Activated CD8-positive, alpha-beta memory T cell treated with anti-CD3 and anti-CD28 coated beads, Interleukin-2, amount 10 ng/mL, durations not matched to agents 7 days and 5 days (primary cell): ENCODE results near the gene PCGF3. TPM values are rescaled to one million over a fixed set of nuclear protein-coding genes. Genes with fewer than 3 reads are reported as not detected.
"Not testable (repeated sequence)": the region's sequence is repeated elsewhere in the genome, so short reads cannot be mapped to it uniquely, and the experiment has no call there.

Source experiments
- ATAC-seq: fragments of 150-1000 bp; cut with Tn5 transposase; one replicate; pipeline ENCODE4 v1.10.0; 2021; ENCODE audit warnings: moderate library complexity
- CTCF ChIA-PET: fragments of 350-600 bp; sonication (Branson Sonifier 250); formaldehyde crosslinking; loops from one replicate; lab custom pipeline; 2021; ENCODE audit warnings: antibody characterized with exemption; lab: Charles Lee
- DNase-seq: peaks from one replicate; pipeline ENCODE4 v3.0.0-alpha.2; 2020
- H3K27ac Mint-ChIP-seq: one replicate; pipeline ENCODE4 v1.8.0; 2021; ENCODE audit warnings: mild to moderate bottlenecking, mixed read lengths
- H3K27me3 Mint-ChIP-seq: one replicate; pipeline ENCODE4 v1.8.0; 2021; ENCODE audit warnings: mixed read lengths
- H3K36me3 Mint-ChIP-seq: one replicate; pipeline ENCODE4 v1.8.0; 2021; ENCODE audit warnings: mild to moderate bottlenecking, mixed read lengths
- H3K4me1 Mint-ChIP-seq: one replicate; pipeline ENCODE4 v1.8.0; 2021; ENCODE audit warnings: mixed read lengths
- H3K4me3 Mint-ChIP-seq: one replicate; pipeline ENCODE4 v1.8.0; 2021; ENCODE audit warnings: mild to moderate bottlenecking, moderate library complexity, mixed read lengths
- H3K9me3 Mint-ChIP-seq: one replicate; pipeline ENCODE4 v1.8.0; 2022; ENCODE audit warnings: low read depth, mixed read lengths
- total RNA-seq, 2 experiments: library from RNA; stranded (reverse); gene quantifications; one replicate each; pipeline ENCODE4 v1.2.3, GENCODE V29; 2021

Gene PCGF3
- total RNA-seq, 2 experiments from 2014 or later: 38.9 to 49.0 TPM

DNA sequence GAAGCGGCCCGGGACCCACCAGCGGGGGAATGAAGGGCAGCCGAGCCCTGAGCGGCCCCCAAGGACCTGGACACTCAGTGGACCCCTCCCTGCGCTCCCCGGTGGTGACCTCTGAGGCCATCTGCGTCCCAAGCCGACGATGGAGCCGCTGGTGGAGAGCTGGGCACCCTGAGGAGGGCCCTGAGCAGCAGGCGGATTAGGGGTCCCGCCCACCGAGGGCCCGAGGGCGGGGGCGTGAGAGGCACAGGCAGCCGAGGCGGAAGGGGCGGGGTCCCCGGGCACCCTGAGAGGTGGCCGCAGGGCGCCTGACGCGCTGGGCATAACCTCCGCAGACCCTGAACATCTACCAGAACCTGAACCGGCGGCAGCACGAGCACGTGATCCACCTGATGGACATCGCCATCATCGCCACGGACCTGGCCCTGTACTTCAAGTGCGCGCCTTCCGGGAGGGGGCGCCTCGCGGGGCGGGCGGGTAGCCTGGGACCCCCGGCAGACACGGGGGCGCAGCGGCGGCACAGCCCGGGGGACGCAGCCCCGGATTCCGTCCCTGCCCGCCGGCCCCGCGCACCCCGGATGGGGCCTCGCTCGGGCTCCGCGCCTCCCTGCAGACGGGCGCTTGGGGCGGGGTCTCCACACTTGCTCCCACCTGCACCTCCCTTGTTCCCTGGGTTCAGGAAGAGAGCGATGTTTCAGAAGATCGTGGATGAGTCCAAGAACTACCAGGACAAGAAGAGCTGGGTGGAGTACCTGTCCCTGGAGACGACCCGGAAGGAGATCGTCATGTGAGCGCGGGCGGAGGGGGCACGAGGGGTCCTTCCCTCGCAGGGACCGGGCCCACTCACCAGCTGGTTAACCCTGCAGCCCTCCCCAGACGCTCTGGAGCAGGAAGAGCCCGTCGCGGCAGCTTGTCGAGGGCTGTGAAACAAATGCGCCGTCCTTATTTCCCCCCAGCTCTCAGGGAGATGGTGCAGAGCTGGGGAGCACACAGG lies 41.9 kb upstream of the PCGF3 start:
- peak; percentile 86 for DNase-seq
- Mint-ChIP-seq H3K27me3 (no peaks in the 10 kb centered on the region), H3K4me3 (peak overlapping the region; percentile 79), H3K9me3 (peaks cover 5% of the 10 kb centered on the region), H3K36me3 (peaks cover 17% of the 10 kb centered on the region), H3K4me1 (peaks cover 9% of the 10 kb centered on the region), H3K27ac (peak overlapping the region; percentile 91)
- peak; percentile 90 for ATAC-seq
- CTCF ChIA-PET: interaction anchor here (0.5 to 2.9 kb wide), 8 partner anchors 10 to 421 kb away, joined by 3 to 21 read pairs (median 4); partner anchors contain the start of genes ATP5ME and MYL5

DNA sequence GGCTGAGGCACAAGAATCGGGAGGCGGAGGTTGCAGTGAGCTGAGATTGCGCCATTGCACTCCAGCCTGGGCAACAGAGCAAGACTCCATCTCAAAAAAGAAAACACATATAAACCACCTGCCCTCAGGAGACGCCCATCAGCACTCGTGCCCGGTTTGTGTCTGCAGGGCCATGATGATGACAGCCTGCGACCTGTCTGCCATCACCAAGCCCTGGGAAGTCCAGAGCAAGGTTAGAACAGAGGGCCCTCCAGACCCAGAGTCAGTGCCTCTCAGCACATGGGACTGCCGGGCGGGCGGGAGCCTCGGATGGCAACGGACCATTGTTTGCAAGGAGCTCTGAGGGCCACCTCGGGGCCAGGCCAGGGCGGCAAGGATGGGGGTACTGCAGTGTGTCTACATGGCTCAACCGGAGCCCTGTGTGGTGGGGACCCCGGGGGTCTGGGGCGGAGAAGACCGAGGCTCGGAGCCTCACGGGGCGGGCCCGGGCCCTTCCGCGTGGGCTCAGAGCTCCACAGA lies 40.9 kb upstream of the PCGF3 start:
- Mint-ChIP-seq H3K4me1 (peaks cover 9% of the 10 kb centered on the region), H3K4me3 (peak overlapping the region; percentile 79), H3K27ac (peak overlapping the region; percentile 91), H3K9me3 (peaks cover 4% of the 10 kb centered on the region), H3K27me3 (no peaks in the 10 kb centered on the region), H3K36me3 (peaks cover 16% of the 10 kb centered on the region)
- CTCF ChIA-PET: interaction anchor here (1.1 to 2.9 kb wide), 4 partner anchors 8 to 77 kb away, joined by 4 to 21 read pairs (median 6); partner anchors contain the start of genes ATP5ME and MYL5
- DNase-seq (no peak), ATAC-seq (no peak)

DNA sequence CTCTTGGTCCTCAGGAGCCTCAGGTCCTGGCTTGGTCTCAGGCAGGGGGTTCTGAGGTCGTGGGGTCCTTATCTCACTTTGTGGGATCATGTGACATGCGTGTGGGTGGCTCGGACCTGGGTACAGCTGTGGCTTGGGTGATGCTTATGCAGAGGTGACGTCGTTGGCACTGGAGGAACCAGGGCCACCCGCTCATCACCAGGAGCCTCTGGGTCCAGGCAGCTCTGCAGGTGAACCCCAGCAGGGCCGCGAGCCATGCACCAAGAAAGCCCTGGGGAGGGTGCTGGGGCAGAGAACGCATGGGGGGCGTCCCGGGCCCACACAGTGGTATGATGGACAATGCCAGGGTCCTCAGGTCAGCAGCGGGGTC lies 40.3 kb upstream of the PCGF3 start:
- no peaks in the 10 kb centered on the region for H3K27me3 Mint-ChIP-seq

DNA sequence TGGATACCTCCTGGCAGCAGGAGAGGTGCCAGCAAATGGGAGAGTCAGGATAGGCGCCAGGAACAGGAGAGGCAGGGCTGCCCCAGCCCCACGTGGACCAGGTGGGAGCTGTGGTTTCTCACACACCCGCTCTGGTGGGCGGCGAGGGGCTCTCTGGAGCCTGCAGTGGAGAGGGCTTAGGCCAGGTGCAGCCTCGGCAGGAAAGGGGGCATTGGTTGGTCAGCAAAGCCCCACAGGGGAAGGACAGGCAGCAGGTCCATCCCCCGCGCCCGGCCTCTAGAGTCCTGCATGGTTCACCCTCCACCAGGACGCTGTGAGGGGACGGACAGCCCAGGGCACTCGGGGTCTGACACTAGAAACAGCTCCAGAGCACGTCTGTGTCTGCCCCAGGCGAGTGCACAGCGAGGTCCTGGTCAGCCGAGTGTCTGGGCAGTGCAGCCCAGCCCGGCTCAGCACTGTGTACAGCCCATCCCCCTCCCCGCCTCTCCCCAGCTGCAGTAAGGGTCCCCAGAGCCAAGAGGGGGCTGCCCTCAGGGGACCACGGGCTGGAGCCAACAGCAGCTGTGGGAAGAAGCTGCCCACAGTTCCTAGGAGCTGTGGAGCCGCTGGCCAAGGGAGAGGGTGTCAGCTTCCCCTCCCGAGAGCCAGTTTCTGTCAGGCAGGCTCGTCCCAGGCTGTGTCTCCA lies 39.7 kb upstream of the PCGF3 start:
- DNase-seq (no peak), ATAC-seq (no peak)
- peaks cover under 1% of the 10 kb centered on the region for H3K9me3 Mint-ChIP-seq
- no peak overlapping the region for H3K4me3 Mint-ChIP-seq
- peaks cover 9% of the 10 kb centered on the region for H3K4me1 Mint-ChIP-seq
- peaks cover 15% of the 10 kb centered on the region for H3K36me3 Mint-ChIP-seq
- CTCF ChIA-PET: no interaction called here
- H3K27ac Mint-ChIP-seq: no peak overlapping the region
- no peaks in the 10 kb centered on the region for H3K27me3 Mint-ChIP-seq

More for the DNA sequence above, 40.3 kb upstream of the PCGF3 start:
- CTCF ChIA-PET: interaction anchor here (2.9 kb wide), 1 partner anchor 8 kb away, joined by 21 read pairs; the partner anchor contains the start of genes ATP5ME and MYL5
- Mint-ChIP-seq H3K27ac (no peak overlapping the region), H3K9me3 (peaks cover 3% of the 10 kb centered on the region), H3K36me3 (peaks cover 13% of the 10 kb centered on the region), H3K4me3 (peak overlapping the region; percentile 22), H3K4me1 (peaks cover 9% of the 10 kb centered on the region)
- ATAC-seq (no peak), DNase-seq (no peak)

DNA sequence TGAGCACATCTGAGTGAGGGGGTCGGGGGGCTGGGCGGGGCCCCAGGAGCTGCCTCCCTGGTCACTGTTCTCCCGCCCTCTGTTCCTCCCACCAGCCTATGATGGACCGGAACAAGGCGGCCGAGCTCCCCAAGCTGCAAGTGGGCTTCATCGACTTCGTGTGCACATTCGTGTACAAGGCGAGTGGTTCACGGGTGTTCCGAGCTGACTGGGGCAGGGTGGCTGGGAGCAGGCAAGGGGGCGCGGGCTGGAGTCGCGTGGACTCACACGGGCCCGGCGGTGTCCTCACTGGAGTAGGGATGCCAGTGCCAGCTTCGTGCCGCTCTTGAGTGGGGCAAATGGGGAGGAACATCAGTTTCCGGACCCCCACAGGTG lies 39.2 kb upstream of the PCGF3 start:
- ATAC-seq: no peak
- no peak for DNase-seq
- no peaks in the 10 kb centered on the region for H3K9me3 Mint-ChIP-seq
- no peak overlapping the region for H3K4me3 Mint-ChIP-seq
- H3K27me3 Mint-ChIP-seq: no peaks in the 10 kb centered on the region
- no peak overlapping the region for H3K27ac Mint-ChIP-seq
- peaks cover 16% of the 10 kb centered on the region for H3K36me3 Mint-ChIP-seq
- peaks cover 9% of the 10 kb centered on the region for H3K4me1 Mint-ChIP-seq
- CTCF ChIA-PET: no interaction called here

DNA sequence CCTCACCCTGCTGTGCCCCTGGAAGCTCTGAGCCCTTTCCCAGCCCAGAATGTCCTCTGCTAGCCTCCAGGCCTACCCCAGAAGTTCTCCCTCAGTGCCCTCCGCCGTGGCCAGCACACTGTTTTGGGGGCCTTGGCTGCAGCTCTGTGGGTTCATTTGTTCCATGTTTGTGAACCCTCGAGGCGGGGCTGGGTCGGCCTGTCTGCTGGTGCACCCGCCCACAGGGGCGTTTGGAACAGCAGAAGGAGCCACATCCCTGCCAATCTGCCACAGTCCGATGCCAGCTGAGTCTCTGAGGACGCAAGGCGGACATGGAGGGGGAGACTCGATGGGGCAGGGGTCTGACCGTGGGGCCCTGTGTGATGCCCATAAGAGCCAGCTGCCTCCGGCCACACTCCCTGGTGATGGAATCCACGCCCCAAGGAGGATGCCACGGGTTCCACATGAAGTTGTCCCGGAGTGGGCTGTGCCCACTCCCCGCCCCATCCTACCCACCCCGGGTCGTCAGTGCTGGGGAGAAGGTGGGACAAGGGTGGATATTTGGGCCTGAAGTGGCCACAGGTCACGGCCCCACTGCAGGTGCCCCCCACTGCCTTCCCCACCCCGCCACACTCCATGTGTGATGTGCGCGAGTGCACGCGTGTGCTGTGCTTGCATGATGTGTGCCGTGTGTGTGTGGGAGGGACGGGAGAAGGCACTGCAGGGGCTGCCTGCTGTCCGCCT lies 38.6 kb upstream of the PCGF3 start:
- H3K4me1 Mint-ChIP-seq: peaks cover 9% of the 10 kb centered on the region
- H3K4me3 Mint-ChIP-seq: no peak overlapping the region
- DNase-seq (no peak), ATAC-seq (no peak)
- no peaks in the 10 kb centered on the region for H3K9me3 Mint-ChIP-seq
- peaks cover 16% of the 10 kb centered on the region for H3K36me3 Mint-ChIP-seq
- no peak overlapping the region for H3K27ac Mint-ChIP-seq
- no peaks in the 10 kb centered on the region for H3K27me3 Mint-ChIP-seq
- CTCF ChIA-PET: no interaction called here

DNA sequence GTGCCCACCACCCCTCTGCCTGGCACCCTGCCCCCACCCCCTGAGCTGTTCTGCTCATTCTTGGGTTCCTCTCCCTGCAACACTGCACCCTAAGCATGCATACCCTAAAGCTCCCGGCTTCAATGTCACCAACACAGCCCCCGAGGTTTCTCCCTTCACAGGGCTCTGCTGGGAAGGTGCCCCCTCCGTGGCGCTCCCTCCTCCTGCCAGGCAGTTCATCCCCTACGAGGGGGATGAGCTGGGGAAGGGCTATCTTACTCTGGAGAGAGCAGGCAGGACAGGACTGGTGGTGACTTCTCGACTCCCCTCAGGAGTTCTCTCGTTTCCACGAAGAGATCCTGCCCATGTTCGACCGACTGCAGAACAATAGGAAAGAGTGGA lies 38.1 kb upstream of the PCGF3 start:
- Mint-ChIP-seq H3K4me3 (no peak overlapping the region), H3K27ac (no peak overlapping the region)

DNA sequence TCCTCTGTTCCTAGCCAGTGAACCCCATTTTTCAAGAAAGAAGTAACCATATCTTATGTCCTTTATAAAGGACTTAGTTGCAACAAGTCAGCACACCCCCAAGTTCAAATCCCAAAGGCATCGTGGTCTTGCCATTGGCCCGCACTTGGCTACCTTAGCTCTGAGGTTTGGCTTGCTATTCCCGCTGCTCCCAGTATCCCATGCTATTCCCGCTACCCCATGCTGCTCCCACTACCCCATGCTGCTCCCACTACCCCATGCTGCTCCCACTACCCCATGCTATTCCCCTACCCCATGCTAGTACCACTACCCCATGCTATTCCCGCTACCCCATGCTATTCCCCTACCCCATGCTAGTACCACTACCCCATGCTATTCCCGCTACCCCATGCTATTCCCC lies 37.4 kb upstream of the PCGF3 start:
- H3K36me3 Mint-ChIP-seq: peaks cover 22% of the 10 kb centered on the region
- DNase-seq, H3K27me3 Mint-ChIP-seq, H3K27ac Mint-ChIP-seq, CTCF ChIA-PET, H3K4me3 Mint-ChIP-seq, ATAC-seq, H3K9me3 Mint-ChIP-seq: not testable (repeated sequence)
- H3K4me1 Mint-ChIP-seq: peaks cover 13% of the 10 kb centered on the region

More for the DNA sequence above, 38.1 kb upstream of the PCGF3 start:
- CTCF ChIA-PET: no interaction called here
- Mint-ChIP-seq H3K27me3 (no peaks in the 10 kb centered on the region), H3K4me1 (peaks cover 9% of the 10 kb centered on the region), H3K9me3 (no peaks in the 10 kb centered on the region), H3K36me3 (peaks cover 19% of the 10 kb centered on the region)
- DNase-seq (no peak), ATAC-seq (no peak)

DNA sequence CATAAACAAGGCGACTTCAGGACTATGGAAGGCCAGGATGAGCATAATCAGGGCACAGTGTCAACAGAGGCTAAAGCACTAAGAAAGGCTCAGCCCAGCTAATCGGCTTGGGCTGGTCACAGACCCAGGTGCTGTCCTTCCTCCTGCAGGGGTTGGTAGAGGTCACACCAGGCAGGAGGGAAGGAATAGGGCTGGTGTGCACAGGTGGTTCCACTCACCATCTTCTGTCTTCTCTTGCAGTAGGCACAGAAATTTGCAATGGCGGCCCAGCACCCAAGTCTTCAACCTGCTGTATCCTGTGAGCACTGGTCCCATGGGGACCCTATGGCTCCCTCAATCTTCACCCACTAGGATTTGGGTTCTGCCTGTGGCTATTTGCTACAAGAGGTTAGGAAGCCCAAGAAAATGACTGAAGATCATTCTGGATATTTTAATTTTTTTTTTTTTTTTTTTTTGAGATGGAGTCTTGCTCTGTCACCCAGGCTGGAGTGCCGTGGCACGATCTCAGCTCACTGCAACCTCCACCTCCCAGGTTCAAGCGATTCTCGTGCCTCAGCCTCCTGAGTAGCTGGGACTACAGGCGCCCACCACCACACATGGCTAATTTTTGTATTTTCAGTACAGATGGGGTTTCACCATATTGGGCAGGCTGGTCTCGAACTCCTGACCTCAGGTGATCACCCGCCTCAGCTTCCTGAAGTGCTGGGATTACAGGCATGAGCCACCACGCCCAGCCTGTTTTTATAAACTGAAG lies 35.6 kb upstream of the PCGF3 start:
- CTCF ChIA-PET, H3K4me3 Mint-ChIP-seq, DNase-seq, ATAC-seq, H3K27ac Mint-ChIP-seq, H3K9me3 Mint-ChIP-seq, H3K27me3 Mint-ChIP-seq: not testable (repeated sequence)
- Mint-ChIP-seq H3K36me3 (peaks cover 25% of the 10 kb centered on the region), H3K4me1 (peaks cover 13% of the 10 kb centered on the region)

DNA sequence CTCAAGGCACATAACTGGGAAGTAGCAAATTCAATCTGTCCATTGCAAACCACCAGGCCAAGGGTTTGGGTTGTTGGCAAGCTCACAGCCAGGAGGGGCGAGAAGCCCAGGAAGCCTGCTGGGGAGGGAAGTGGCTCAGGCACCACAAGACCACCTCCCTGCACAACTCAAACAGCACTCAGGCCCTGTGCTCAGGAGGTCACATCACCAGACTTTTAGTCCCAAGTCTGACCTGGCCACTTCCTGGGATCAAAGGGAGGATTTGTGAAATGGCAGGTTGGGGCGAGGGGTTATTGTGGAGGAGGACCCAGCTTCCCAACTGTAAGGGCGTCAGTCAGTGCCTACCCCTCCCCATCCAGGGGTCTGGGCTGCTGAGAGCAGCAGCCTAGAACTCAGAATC lies 33.9 kb upstream of the PCGF3 start:
- peaks cover 25% of the 10 kb centered on the region for H3K36me3 Mint-ChIP-seq
- ATAC-seq: no peak
- H3K9me3 Mint-ChIP-seq: no peaks in the 10 kb centered on the region
- H3K4me3 Mint-ChIP-seq: no peak overlapping the region
- DNase-seq: no peak
- no peak overlapping the region for H3K27ac Mint-ChIP-seq
- H3K27me3 Mint-ChIP-seq: no peaks in the 10 kb centered on the region
- H3K4me1 Mint-ChIP-seq: peaks cover 21% of the 10 kb centered on the region
- CTCF ChIA-PET: interaction anchor here (2.8 kb wide), 1 partner anchor 8 kb away, joined by 21 read pairs; no protein-coding TSS in a partner anchor

DNA sequence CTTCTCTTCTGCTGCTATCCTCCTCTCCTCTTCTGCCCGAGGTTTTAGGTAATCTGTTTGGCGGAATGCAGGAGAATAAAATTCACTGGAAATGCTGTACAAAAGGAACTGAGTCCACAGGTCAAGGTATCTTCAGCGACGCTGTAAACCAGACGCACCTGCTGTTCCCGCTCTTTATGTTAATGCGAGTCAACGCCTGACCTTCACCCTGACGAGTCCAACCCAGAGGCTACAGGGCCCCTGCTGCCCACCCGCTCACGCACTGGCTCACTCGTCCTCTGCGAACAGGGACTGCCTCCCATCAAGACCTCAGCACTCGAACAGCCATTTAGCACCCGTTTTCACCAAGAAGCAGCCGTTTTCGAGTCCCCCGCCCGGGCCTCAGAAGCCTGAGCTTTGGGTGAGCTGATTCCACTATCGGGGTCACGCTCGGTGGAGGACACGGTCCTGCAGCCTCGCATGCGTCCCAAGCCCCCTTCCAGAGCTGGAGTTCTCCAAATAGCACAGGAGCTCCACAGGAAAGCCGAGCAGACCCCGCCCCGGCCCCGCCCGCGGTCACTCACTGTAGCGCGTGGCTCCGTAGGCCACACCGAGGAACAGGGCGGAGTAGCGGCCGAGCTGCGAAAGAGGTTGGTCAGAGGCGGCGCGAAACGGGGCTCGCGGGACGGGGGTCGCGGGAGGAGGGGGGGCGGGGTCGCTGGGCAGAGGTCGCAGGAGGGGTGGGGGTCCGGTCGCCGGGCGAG lies 32.1 kb upstream of the PCGF3 start:
- Mint-ChIP-seq H3K4me3 (peak overlapping the region; percentile 82), H3K4me1 (peaks cover 21% of the 10 kb centered on the region), H3K27me3 (no peaks in the 10 kb centered on the region), H3K9me3 (no peaks in the 10 kb centered on the region), H3K27ac (peak overlapping the region; percentile 85), H3K36me3 (peaks cover 25% of the 10 kb centered on the region)
- DNase-seq: peak; percentile 53
- peak; percentile 7 for ATAC-seq
- CTCF ChIA-PET: interaction anchor here (0.8 to 2.8 kb wide), 10 partner anchors 10 to 549 kb away, joined by 3 to 21 read pairs (median 4); partner anchors contain the start of gene ZNF718
